GM10248 (cell line): ENCODE measurements around the gene OGG1.
"Not testable (repeated sequence)": the region's sequence is repeated elsewhere in the genome, so short reads cannot be mapped to it uniquely, and the experiment has no call there.

Experiments
- CTCF ChIA-PET: fragments of 300-600 bp; sonication (Branson Sonifier 250); formaldehyde crosslinking; extraction: SDS; loops from one replicate; lab custom pipeline; 2021; ENCODE audit warnings: antibody characterized with exemption; lab: Yijun Ruan, JAX
- POLR2A ChIA-PET: fragments of 350-650 bp; sonication (Branson Sonifier 250); formaldehyde crosslinking; extraction: SDS; loops from one replicate; lab custom pipeline; 2020; ENCODE audit warnings: antibody characterized with exemption; lab: Yijun Ruan, JAX
- DNase-seq: peaks from one replicate; pipeline ENCODE4 v3.0.0; 2012; ENCODE audit errors: extremely low spot score
- CTCF ChIP-seq: IDR thresholded peaks from 2 replicates; pipeline ENCODE4 v1.5.1; 2012; ENCODE audit warnings: mild to moderate bottlenecking, low read depth; ENCODE audit errors: extremely low read depth, missing control alignments, control extremely low read depth

OGG1 gene

GRCh38 chr3:9765865-9766264 is 16.1 kb downstream of the OGG1 start:
- CTCF ChIA-PET = interaction anchor here (1.0 kb wide), 1 partner anchor 38 kb away, joined by 3 read pairs; no protein-coding TSS in a partner anchor
- no peak for TF ChIP-seq CTCF
- no peak for DNase-seq
- POLR2A ChIA-PET = no interaction called here

- TF ChIP-seq CTCF = no peak
- ChIA-PET CTCF (interaction anchor here (1.1 to 1.6 kb wide), 3 partner anchors 14 to 15 kb away, joined by 3 read pairs; no protein-coding TSS in a partner anchor), POLR2A (no interaction called here)
- no peak for DNase-seq
Measured at GRCh38 chr3:9767418-9767817, 17.7 kb downstream of the OGG1 start.

- POLR2A ChIA-PET = no interaction called here
- no peak for DNase-seq
- CTCF ChIA-PET = interaction anchor here (1.1 to 1.6 kb wide), 3 partner anchors 9 to 14 kb away, joined by 3 to 4 read pairs (median 3); no protein-coding TSS in a partner anchor
- no peak for TF ChIP-seq CTCF
Measured at GRCh38 chr3:9768141-9768775, 18.5 kb downstream of the OGG1 start.

- TF ChIP-seq CTCF = no peak
- no peak for DNase-seq
- ChIA-PET CTCF (interaction anchor here (0.9 to 1.2 kb wide), 2 partner anchors 9 to 12 kb away, joined by 3 to 4 read pairs; no protein-coding TSS in a partner anchor), POLR2A (no interaction called here)
Measured at GRCh38 chr3:9769012-9769411, 19.3 kb downstream of the OGG1 start.

GRCh38 chr3:9769426-9770275 is 19.9 kb downstream of the OGG1 start, which contains the start of gene CAMK1:
TSS of gene CAMK1 (minus strand) at chr3:9769947. CDS start at chr3:9767749, 2,198 bp downstream.
- CTCF ChIA-PET = interaction anchor here (0.7 to 1.2 kb wide), 3 partner anchors 8 to 39 kb away, joined by 3 to 4 read pairs (median 3); no protein-coding TSS in a partner anchor
- POLR2A ChIA-PET = no interaction called here
- DNase-seq = peak; percentile 80
- no peak for TF ChIP-seq CTCF

- CTCF ChIA-PET = no interaction called here
Measured at GRCh38 chr3:9770276-9770812, 20.6 kb downstream of the OGG1 start.

GRCh38 chr3:9771007-9771406 is 21.3 kb downstream of the OGG1 start:
- DNase-seq, POLR2A ChIA-PET: not testable (repeated sequence)
- CTCF ChIA-PET = interaction anchor here (1.6 kb wide), 1 partner anchor 11 kb away, joined by 5 read pairs; no protein-coding TSS in a partner anchor

More at GRCh38 chr3:9770276-9770812, 20.6 kb downstream of the OGG1 start:
- POLR2A ChIA-PET = no interaction called here
- TF ChIP-seq CTCF = no peak
- DNase-seq = no peak
